ENCODE results near the gene TAGLN3.

DNA sequence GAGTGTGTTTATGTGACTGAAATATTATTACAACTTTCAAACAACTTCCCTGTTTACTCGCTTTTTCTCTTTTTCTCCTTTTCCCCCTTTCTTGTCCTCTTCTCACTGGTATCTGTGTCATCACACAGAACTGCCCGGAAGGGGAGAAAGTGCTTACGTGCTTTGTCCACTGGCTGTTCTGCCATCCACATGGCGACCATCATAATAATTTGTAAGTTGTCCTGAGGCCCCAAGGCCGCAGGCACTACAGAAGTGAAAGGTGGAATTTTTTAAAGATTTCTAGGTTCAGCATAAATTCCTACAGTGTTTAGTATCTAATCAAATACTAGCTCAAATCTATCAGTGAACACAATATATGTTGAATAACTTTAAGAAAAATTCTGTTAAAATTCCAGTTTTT, 46.6 kb upstream of the TAGLN3 start:
- TF ChIP-seq KLF16 (tag by site-specific recombination; IDR thresholded peaks at IDR 0.05) (no peak), YY1 (tag by site-specific recombination; IDR thresholded peaks at IDR 0.05) (no peak), SALL2 (tag by site-specific recombination; IDR thresholded peaks at IDR 0.05; ENCODE audit: borderline replicate concordance) (no peak)
- TF ChIP-seq, protein P1, sequence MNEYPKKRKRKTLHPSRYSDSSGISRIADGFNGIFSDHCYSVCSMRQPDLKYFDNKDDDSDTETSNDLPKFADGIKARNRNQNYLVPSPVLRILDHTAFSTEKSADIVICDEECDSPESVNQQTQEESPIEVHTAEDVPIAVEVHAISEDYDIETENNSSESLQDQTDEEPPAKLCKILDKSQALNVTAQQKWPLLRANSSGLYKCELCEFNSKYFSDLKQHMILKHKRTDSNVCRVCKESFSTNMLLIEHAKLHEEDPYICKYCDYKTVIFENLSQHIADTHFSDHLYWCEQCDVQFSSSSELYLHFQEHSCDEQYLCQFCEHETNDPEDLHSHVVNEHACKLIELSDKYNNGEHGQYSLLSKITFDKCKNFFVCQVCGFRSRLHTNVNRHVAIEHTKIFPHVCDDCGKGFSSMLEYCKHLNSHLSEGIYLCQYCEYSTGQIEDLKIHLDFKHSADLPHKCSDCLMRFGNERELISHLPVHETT (tag by site-specific recombination; IDR thresholded peaks at IDR 0.05) = no peak
- TF ChIP-seq, protein P2, sequence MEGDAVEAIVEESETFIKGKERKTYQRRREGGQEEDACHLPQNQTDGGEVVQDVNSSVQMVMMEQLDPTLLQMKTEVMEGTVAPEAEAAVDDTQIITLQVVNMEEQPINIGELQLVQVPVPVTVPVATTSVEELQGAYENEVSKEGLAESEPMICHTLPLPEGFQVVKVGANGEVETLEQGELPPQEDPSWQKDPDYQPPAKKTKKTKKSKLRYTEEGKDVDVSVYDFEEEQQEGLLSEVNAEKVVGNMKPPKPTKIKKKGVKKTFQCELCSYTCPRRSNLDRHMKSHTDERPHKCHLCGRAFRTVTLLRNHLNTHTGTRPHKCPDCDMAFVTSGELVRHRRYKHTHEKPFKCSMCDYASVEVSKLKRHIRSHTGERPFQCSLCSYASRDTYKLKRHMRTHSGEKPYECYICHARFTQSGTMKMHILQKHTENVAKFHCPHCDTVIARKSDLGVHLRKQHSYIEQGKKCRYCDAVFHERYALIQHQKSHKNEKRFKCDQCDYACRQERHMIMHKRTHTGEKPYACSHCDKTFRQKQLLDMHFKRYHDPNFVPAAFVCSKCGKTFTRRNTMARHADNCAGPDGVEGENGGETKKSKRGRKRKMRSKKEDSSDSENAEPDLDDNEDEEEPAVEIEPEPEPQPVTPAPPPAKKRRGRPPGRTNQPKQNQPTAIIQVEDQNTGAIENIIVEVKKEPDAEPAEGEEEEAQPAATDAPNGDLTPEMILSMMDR (tag by site-specific recombination; IDR thresholded peaks at IDR 0.05) = no peak
